Fibroblast of mammary gland (primary cell): Measurements from ENCODE around the gene P3H4.

Source experiments
- DNase-seq: peaks from one replicate; pipeline ENCODE4 v3.0.0-alpha.2; 2010; ENCODE audit warnings: low read depth
- H3K4me3 ChIP-seq: 2 replicates; pipeline ENCODE4 v1.5.1; 2011; ENCODE audit warnings: low read depth, mild to moderate bottlenecking, low read length, moderate library complexity; ENCODE audit not compliant: control insufficient read depth
- TF ChIP-seq, protein P1 (sequence below): conservative IDR thresholded peaks from 2 replicates; pipeline ENCODE4 v1.5.1; 2011; ENCODE audit warnings: low read depth, low read length, inconsistent platforms; ENCODE audit not compliant: control insufficient read depth, insufficient read depth

The P3H4 gene

DNA sequence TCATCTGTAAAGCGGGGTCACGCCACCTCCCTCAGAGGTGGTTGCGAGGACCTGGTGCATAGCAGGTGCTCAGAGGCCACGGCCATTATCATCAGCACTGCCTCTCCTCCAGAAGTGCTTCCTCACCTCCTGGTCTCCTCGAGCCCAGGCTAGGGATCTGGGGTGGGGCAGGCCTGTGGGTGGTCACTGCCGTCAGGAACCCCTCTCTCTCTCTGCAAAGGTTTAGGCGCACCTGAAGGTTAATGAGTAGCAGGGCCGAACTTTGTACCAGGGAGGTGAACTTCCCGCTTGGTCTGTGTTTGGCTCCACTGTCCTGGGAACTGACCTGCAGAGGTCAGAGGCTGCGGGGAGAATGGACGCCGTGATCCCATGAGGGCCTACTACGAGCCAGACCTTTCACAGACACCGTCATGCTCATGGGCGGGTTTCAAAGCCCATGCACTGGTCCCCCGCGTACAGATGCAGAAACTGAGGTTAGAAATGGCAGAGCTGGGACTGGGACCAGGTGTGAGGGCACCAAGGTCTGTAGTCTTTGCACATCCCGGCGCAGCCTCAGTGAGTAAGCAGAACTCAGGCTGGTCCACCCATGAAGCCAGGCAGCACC, 39.1 kb downstream of the P3H4 start:
- no peak for DNase-seq
- TF ChIP-seq, protein P1, sequence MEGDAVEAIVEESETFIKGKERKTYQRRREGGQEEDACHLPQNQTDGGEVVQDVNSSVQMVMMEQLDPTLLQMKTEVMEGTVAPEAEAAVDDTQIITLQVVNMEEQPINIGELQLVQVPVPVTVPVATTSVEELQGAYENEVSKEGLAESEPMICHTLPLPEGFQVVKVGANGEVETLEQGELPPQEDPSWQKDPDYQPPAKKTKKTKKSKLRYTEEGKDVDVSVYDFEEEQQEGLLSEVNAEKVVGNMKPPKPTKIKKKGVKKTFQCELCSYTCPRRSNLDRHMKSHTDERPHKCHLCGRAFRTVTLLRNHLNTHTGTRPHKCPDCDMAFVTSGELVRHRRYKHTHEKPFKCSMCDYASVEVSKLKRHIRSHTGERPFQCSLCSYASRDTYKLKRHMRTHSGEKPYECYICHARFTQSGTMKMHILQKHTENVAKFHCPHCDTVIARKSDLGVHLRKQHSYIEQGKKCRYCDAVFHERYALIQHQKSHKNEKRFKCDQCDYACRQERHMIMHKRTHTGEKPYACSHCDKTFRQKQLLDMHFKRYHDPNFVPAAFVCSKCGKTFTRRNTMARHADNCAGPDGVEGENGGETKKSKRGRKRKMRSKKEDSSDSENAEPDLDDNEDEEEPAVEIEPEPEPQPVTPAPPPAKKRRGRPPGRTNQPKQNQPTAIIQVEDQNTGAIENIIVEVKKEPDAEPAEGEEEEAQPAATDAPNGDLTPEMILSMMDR = no peak
- no peak overlapping the region for H3K4me3 ChIP-seq

GRCh38 chr17:41772218-41772585, 39.5 kb downstream of the P3H4 start:
- H3K4me3 ChIP-seq = no peak overlapping the region
- DNase-seq = no peak
- TF ChIP-seq, protein P1 = no peak

DNA sequence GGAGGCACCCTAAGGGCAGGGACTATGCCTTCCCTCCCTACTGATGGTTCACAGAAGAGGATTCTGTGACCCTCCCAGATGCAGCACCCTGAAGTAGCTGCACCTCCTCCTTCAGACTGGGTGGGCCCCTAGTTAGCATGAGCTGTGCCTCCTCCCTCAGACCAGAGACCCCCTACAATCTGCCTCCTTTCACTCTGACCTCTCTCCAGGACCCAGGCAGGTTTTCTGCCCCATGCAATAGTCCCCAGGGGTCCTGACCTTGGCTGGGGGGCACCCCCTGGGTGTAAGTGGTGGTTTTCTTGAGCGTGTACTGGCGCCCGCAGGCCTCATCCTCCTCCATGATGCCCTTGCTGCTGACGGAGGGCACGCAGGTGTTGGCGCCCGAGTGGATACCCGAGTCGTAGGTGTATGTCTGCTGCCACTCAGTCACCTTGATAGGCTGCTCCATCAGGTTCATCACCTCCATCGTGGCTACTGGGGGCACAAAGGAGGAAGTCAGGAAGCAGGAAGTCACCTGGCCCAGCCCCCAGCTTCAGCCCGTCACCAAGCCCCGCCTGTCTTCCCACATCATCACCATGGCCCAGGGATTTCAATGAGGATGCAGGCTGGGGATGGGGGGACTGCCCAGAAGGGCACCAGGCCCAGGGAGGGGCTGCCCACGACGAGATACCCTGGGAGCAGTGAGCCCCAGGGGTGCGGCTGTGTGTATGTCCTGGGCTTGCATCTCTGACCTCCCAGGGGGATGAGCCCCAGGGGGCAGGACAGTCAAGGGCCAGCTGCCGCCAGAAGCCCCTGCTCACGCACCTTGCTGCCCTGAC, 40.2 kb downstream of the P3H4 start:
- no peak for DNase-seq
- TF ChIP-seq, protein P1 = no peak
- H3K4me3 ChIP-seq = no peak overlapping the region

GRCh38 chr17:41769985-41770384, 41.8 kb downstream of the P3H4 start:
- H3K4me3 ChIP-seq = no peak overlapping the region
- no peak for DNase-seq
- TF ChIP-seq, protein P1 = no peak

DNA sequence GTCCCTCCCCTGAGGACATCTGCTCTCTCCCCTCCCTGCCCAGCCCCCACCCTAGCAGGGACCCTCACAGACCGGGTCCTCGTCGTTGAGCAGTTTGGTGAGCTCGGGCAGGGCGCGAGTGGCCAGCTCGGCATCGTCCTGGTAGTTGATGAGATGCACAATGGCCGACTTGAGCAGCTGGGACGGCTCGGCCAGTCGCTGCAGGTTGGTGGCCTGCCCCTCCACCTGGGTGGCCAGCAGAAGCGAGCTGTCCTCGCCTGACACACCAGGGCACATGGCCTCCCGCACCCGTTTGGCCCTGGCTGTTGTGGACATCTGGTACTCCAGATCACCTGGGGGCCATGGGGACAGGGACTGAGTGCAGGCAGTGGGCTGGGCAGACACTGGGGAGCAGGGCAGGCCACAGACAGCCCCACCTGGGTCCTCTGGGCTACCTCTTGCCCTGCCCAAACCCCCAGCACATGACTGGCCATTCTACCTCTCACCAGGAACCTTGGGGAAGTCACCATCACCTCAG, 42.3 kb downstream of the P3H4 start:
- DNase-seq = no peak
- TF ChIP-seq, protein P1 = no peak

DNA sequence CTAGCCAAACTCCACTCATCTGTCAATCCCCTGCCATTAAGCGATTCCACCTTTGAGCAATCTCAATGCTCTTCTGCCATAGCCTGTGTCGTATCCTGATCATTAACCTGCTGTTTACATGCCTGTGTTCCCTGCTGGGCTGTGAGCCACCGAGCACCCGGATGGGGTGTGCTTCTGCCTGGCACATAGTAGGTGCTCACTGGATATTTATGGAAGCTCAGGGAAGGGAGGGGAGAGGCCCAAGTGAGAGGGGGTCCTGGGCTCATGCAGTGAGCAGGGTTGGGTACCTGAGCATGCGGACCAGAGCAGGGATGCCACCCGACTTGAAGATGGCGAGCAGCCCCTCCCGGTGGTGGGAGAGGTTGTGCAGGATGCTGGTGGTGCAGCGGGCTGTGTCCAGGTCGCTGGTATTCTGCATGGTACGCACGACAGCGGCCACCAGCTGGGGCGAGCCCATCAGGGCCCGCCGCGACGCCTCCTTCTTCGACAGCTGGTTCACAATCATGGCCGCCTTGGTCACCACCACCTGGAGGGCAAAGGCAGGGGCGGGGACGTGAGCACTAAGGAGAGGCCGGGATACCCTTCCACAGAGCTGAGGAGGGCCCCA, 43.0 kb downstream of the P3H4 start:
- no peak for DNase-seq
- TF ChIP-seq, protein P1 = no peak
- H3K4me3 ChIP-seq = no peak overlapping the region

More for the DNA sequence above, 42.3 kb downstream of the P3H4 start:
- H3K4me3 ChIP-seq = no peak overlapping the region
